Activated CD8-positive, alpha-beta T cell treated with anti-CD3 and anti-CD28 coated beads for 36 hours (primary cell): ENCODE data around the gene TOR4A. TPM values are rescaled to one million over a fixed set of nuclear protein-coding genes. Genes with fewer than 3 reads are reported as not detected.

Experiments
- ATAC-seq: fragments of 200-7000 bp; cut with Tn5 transposase; one replicate; pipeline ENCODE4 v1.10.0; 2021; ENCODE audit warnings: mild to moderate bottlenecking, moderate library complexity
- CTCF ChIA-PET: fragments of 350-600 bp; sonication (Branson Sonifier 250); formaldehyde crosslinking; loops from one replicate; lab custom pipeline; 2021; ENCODE audit warnings: antibody characterized with exemption; lab: Charles Lee
- POLR2A ChIA-PET: fragments of 350-600 bp; sonication (Branson Sonifier 250); formaldehyde crosslinking; loops from one replicate; lab custom pipeline; 2021; ENCODE audit warnings: antibody characterized with exemption; lab: Charles Lee
- DNase-seq: peaks from one replicate; pipeline ENCODE4 v3.0.0-alpha.2; 2020
- H3K27ac Mint-ChIP-seq: one replicate; pipeline ENCODE4 v1.8.0; 2021; ENCODE audit warnings: mild to moderate bottlenecking, mixed read lengths
- H3K27me3 Mint-ChIP-seq: one replicate; pipeline ENCODE4 v1.8.0; 2021; ENCODE audit warnings: mixed read lengths
- H3K36me3 Mint-ChIP-seq: one replicate; pipeline ENCODE4 v1.8.0; 2021; ENCODE audit warnings: low read depth, mixed read lengths
- H3K4me1 Mint-ChIP-seq: one replicate; pipeline ENCODE4 v1.8.0; 2021; ENCODE audit warnings: low read depth, mixed read lengths
- H3K4me3 Mint-ChIP-seq: one replicate; pipeline ENCODE4 v1.8.0; 2021; ENCODE audit warnings: mild to moderate bottlenecking, moderate library complexity, mixed read lengths
- H3K9me3 Mint-ChIP-seq: one replicate; pipeline ENCODE4 v1.8.0; 2021; ENCODE audit warnings: mixed read lengths
- CTCF ChIP-seq: fragments of 200-600 bp; IDR thresholded peaks from one replicate; pipeline ENCODE4 v1.8.0; 2022; ENCODE audit warnings: antibody characterized with exemption, mild to moderate bottlenecking
- intact Hi-C: fragments of 100-400 bp; cut with micrococcal nuclease; formaldehyde crosslinking; loops from one replicate; pipeline ENCODE4 v1.10.0; 2022
- total RNA-seq, 2 experiments: library from RNA; stranded (reverse); gene quantifications; one replicate each; pipeline ENCODE4 v1.2.3, GENCODE V29; 2021

TOR4A gene
- total RNA-seq, 2 experiments from 2014 or later = 2.9 to 3.0 TPM

DNA sequence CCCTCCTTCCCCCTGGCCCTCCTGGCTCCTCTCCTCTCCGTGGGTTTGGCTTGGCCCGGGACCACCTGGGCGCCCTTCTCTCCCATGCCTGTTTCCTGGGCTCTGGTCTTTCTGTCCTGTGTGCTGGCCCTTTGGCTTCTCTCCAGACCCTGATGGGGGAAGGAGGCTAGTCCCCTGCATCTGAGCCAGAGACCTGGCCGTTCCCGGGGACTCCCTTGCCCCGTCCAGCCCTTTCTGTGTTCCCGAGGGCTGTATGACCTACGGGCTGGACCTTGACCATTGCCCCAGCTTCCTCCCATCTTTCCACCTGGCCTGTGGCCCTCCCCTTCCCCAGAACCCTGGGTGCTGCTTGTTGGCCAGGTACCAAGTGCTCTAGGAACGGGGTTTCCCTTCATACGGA is 14.0 kb upstream of the TOR4A start:
- no peak overlapping the region for H3K27ac Mint-ChIP-seq
- ChIA-PET CTCF (no interaction called here), POLR2A (interaction anchor here (0.5 to 1.0 kb wide), 2 partner anchors 13 to 147 kb away, joined by 3 read pairs; no protein-coding TSS in a partner anchor)
- no peak for TF ChIP-seq CTCF
- ATAC-seq = no peak
- no peak for DNase-seq
- no peak overlapping the region for H3K4me3 Mint-ChIP-seq
- H3K36me3 Mint-ChIP-seq = peaks cover 21% of the 10 kb centered on the region
- intact Hi-C loops = no loop called here
- H3K9me3 Mint-ChIP-seq = no peaks in the 10 kb centered on the region
- H3K27me3 Mint-ChIP-seq = no peaks in the 10 kb centered on the region
- no peaks in the 10 kb centered on the region for H3K4me1 Mint-ChIP-seq

DNA sequence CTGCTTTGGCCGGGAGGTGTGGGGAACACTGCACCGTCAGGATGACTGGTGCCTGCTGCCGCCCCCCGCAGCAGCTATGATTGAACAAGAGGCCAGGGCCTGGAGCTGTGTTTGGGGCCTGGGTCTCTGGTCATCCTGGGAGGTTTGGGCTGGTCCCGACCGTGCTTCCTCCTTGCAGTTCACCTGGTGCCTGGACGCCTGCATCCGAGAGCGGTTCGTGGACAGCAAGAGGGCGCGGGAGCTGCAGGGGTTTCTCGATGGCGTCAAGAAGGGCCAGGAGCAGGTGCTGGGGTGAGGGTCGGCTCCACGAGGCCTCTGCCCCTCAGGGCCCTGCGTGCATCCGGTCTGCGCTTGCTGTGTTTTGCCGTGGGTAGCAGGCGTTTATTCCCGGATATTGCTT is 13.5 kb upstream of the TOR4A start:
- POLR2A ChIA-PET = interaction anchor here (0.5 to 2.3 kb wide), 5 partner anchors 10 to 146 kb away, joined by 3 to 8 read pairs (median 3); no protein-coding TSS in a partner anchor
- DNase-seq = no peak
- CTCF ChIA-PET = no interaction called here
- no peak for TF ChIP-seq CTCF
- H3K4me1 Mint-ChIP-seq = no peaks in the 10 kb centered on the region
- intact Hi-C loops = no loop called here
- H3K36me3 Mint-ChIP-seq = peaks cover 25% of the 10 kb centered on the region
- no peaks in the 10 kb centered on the region for H3K9me3 Mint-ChIP-seq
- H3K27me3 Mint-ChIP-seq = no peaks in the 10 kb centered on the region
- no peak for ATAC-seq
- no peak overlapping the region for H3K4me3 Mint-ChIP-seq
- H3K27ac Mint-ChIP-seq = no peak overlapping the region

GRCh38 chr9:137265496-137266161 is 11.9 kb upstream of the TOR4A start:
- no peak overlapping the region for H3K4me3 Mint-ChIP-seq
- H3K36me3 Mint-ChIP-seq = peaks cover 33% of the 10 kb centered on the region
- POLR2A ChIA-PET = interaction anchor here (0.7 to 2.3 kb wide), 3 partner anchors 9 to 16 kb away, joined by 3 to 8 read pairs (median 5); partner anchors contain the start of gene TOR4A
- no peak for ATAC-seq
- H3K27me3 Mint-ChIP-seq = no peaks in the 10 kb centered on the region
- intact Hi-C loops = no loop called here
- TF ChIP-seq CTCF = no peak
- CTCF ChIA-PET = no interaction called here
- DNase-seq = no peak
- H3K9me3 Mint-ChIP-seq = no peaks in the 10 kb centered on the region
- H3K4me1 Mint-ChIP-seq = no peaks in the 10 kb centered on the region
- H3K27ac Mint-ChIP-seq = no peak overlapping the region

DNA sequence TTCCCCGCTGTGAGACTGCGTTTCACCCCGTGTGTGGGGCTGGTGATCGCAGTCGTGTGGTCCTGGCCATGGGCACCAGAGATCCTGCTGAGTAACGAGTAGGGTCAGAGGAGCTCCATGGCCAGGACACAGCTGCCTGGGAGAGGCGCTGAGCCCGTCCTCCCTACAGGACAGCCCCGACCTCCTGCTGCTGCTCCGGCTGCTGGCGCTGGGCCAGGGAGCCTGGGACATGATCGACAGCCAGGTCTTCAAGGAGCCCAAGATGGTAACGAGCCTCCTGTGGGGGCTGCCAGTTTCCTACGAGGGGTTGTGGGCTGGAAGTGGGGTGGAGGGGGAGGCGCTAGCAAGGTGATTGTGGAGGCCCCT is 11.4 kb upstream of the TOR4A start:
- H3K27ac Mint-ChIP-seq = no peak overlapping the region
- H3K4me3 Mint-ChIP-seq = no peak overlapping the region
- ATAC-seq (no peak), DNase-seq (no peak)
- H3K36me3 Mint-ChIP-seq = peaks cover 38% of the 10 kb centered on the region
- H3K9me3 Mint-ChIP-seq = no peaks in the 10 kb centered on the region
- intact Hi-C loops = no loop called here
- no peaks in the 10 kb centered on the region for H3K27me3 Mint-ChIP-seq
- no peak for TF ChIP-seq CTCF
- POLR2A ChIA-PET = interaction anchor here (1.8 to 2.3 kb wide), 2 partner anchors 8 to 11 kb away, joined by 5 to 8 read pairs; partner anchors contain the start of gene TOR4A
- CTCF ChIA-PET = no interaction called here
- H3K4me1 Mint-ChIP-seq = peaks cover 4% of the 10 kb centered on the region
